Measurements from ENCODE around the gene MEGF11.

- TF ChIP-seq GATA3 (IDR thresholded peaks at IDR 0.05; ENCODE audit: low read depth, low read length) = no peak
- TF ChIP-seq GATA2 (IDR thresholded peaks at IDR 0.05; ENCODE audit: low read depth, low read length) = no peak
Measured at GRCh38 chr15:66025972-66026371, 227.6 kb downstream of the MEGF11 start.
